Brain microvascular endothelial cell (primary cell): ENCODE data around the gene UBALD2.
"Not testable (repeated sequence)": the region's sequence is repeated elsewhere in the genome, so short reads cannot be mapped to it uniquely, and the experiment has no call there.

Experiments
- DNase-seq: peaks from one replicate; pipeline ENCODE4 v3.0.0-alpha.2; 2020
- H3K27ac ChIP-seq: fragments of 250-450 bp; sonication (Bioruptor Pico); 2 replicates; pipeline ENCODE4 v1.5.1; 2020; ENCODE audit warnings: mild to moderate bottlenecking, moderate library complexity
- H3K27me3 ChIP-seq: fragments of 250-450 bp; sonication (Bioruptor Pico); replicated peaks from 2 replicates; pipeline ENCODE4 v1.5.1; 2020; ENCODE audit warnings: mild to moderate bottlenecking
- H3K36me3 ChIP-seq: fragments of 250-450 bp; sonication (Bioruptor Pico); replicated peaks from 2 replicates; pipeline ENCODE4 v1.5.1; 2020; ENCODE audit warnings: mild to moderate bottlenecking
- H3K4me3 ChIP-seq: 2 replicates; pipeline ENCODE4 v1.5.1; 2011; ENCODE audit warnings: low read depth, mild to moderate bottlenecking, control low read depth, low read length, moderate library complexity
- in situ Hi-C: cut with HindIII; loops from 2 replicates; pipeline ENCODE4 v1.10.0; 2017; ENCODE audit warnings: low sequenced_read_pairs, low pct_ligation_motif_present
- TF ChIP-seq, protein P1 (sequence below): IDR thresholded peaks from 2 replicates; pipeline ENCODE4 v1.5.1; 2011; ENCODE audit warnings: low read depth, mild to moderate bottlenecking, moderate library complexity, low read length, control low read depth, inconsistent platforms; ENCODE audit errors: missing control alignments

The UBALD2 gene

DNA sequence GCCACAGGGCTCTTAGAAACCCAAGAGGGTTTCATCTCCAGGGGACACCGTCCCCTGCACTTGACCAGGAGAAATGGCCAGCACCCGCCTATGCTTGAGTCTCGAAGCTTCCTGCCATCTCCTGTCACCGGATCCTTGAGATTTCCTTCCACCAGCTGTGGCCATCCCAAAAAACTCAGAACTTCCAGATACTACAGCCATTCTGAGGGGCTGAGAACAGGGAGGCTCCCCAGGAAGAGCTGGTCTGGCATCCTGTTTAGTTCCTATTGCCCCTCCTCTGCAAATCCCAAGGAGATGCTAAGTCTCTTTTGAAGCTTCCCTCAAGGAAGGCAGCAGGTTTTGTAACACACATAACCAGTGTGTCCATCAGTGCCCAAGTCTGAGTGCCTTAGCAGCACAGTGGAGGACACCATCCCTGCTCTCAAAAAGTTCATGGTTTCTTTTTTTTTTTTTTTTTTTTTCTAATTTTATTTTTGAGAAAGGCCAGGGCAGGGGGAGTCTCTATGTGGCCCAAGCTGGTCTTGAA is 2.0 kb downstream of the UBALD2 start:
- Histone ChIP-seq H3K27me3 (no peaks in the 10 kb centered on the region), H3K36me3 (peaks cover 2% of the 10 kb centered on the region), H3K4me3 (peak overlapping the region; percentile 81), H3K27ac (no peak overlapping the region)
- in situ Hi-C loops = loop anchor here (25.0 kb wide), 1 partner anchor 105 kb away; no protein-coding TSS in a partner anchor
- no peak for DNase-seq
- TF ChIP-seq, protein P1, sequence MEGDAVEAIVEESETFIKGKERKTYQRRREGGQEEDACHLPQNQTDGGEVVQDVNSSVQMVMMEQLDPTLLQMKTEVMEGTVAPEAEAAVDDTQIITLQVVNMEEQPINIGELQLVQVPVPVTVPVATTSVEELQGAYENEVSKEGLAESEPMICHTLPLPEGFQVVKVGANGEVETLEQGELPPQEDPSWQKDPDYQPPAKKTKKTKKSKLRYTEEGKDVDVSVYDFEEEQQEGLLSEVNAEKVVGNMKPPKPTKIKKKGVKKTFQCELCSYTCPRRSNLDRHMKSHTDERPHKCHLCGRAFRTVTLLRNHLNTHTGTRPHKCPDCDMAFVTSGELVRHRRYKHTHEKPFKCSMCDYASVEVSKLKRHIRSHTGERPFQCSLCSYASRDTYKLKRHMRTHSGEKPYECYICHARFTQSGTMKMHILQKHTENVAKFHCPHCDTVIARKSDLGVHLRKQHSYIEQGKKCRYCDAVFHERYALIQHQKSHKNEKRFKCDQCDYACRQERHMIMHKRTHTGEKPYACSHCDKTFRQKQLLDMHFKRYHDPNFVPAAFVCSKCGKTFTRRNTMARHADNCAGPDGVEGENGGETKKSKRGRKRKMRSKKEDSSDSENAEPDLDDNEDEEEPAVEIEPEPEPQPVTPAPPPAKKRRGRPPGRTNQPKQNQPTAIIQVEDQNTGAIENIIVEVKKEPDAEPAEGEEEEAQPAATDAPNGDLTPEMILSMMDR = no peak

DNA sequence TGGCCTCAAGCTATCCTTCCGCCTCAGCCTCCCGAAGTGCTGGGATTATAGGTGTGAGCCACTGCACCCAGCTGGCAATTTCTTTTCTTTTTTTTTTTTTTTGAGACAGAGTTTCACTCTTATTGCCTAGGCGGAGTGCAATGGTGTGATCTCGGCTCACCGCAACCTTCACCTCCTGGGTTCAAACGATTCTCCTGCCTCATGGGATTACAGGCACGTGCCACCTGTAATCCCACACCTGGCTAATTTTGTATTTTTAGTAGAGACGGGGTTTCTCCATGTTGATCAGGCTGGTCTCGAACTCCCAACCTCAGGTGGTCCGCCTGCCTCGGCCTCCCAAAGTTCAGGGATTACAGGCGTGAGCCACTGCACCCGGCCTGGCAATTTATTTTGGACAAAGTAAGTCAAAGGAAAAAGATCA is 2.4 kb downstream of the UBALD2 start:
- H3K36me3 ChIP-seq, H3K4me3 ChIP-seq, H3K27me3 ChIP-seq, DNase-seq: not testable (repeated sequence)
- peak overlapping the region; percentile 65 for H3K27ac ChIP-seq
- in situ Hi-C loops = loop anchor here (25.0 kb wide), 1 partner anchor 105 kb away; no protein-coding TSS in a partner anchor

DNA sequence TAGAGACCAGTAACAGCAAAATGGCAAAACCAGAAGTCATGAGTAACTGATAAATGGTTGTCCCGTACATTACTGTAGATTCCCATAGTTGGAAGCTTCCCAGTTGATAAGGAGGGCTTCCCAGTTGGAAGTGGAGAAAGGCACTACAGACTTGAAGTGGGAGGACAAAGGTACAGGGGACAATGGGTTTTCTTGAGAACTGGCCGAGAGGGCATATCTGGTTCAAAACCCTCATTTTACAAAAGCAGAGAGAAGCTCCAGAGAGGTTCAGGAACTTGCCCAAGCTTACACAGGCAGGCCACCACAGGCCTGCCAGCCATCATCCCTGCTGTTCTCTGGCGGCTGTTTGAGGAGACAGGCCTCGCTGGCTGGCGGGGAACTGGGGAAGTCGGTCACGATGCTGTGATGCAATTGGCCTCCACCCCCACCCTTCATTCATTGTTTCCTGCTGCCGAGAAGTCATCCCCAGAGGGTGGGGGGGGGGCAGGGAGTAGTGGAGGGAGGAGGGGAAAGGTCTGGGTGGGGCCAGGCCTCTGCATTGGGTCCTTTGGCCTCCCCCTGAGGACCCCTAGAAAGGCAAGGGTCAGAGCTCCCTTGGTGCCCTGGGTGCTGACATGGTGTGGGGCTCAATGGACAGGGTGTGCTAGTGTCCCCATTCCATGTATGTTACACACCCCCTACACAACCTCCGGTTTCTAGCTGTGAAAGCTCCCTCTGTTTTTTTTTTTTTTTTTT is 3.0 kb downstream of the UBALD2 start:
- peak; percentile 71 for DNase-seq
- Histone ChIP-seq H3K27me3 (no peaks in the 10 kb centered on the region), H3K27ac (peak overlapping the region; percentile 65), H3K36me3 (peaks cover 2% of the 10 kb centered on the region), H3K4me3 (peak overlapping the region; percentile 15)
- TF ChIP-seq, protein P1 = no peak
- in situ Hi-C loops = loop anchor here (25.0 kb wide), 1 partner anchor 106 kb away; no protein-coding TSS in a partner anchor

DNA sequence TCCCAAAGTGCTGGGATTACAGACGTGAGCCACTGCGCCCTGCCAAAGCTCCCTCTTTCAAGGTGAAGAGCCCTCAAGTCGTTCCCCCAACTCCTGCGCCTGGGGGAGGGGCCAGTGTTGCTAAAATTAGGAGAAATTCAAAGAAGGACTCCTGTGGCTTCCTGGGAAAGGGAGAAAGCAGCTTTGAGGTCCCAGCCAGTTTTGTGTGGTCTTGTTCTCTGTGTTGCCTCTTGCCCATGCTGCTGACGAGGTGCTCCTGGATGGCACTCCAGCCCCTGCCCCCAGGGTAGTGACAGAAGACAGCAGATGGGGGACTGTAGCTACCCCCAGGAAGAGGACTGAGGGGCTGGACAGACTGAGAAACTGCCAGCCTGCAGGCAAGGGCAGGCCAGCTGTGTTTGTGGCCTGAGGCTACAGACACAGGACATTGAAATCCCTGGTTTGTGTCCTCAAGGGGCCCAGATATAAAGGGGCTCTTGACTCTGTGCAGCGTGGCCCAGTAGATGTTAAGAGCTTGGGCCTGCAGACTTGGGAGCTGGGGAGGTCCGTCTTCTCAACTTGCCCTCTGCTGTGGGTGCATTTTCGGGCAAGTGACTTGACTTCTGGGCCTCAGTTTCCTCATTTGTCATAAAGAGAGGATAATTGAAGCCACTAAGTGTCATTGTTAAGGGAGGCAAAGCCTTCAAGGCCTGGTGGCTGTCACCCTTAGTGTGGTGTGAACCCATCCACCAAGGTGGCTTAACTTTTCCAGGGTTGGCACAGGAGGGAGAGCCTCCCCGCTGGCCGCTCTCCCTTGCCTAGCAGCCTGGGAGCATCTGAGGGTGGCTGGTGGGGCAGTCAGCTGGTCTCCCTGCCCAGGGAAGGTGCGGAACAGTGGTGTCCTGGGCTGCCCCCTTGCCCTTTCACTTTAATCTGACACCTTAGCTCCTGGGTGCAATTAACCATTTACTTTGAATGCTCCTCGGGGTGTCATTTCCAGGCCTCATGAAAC is 4.1 kb downstream of the UBALD2 start:
- Histone ChIP-seq H3K4me3 (no peak overlapping the region), H3K27me3 (no peaks in the 10 kb centered on the region), H3K36me3 (peaks cover 2% of the 10 kb centered on the region), H3K27ac (no peak overlapping the region)
- in situ Hi-C loops = loop anchor here (25.0 kb wide), 1 partner anchor 107 kb away; no protein-coding TSS in a partner anchor
- TF ChIP-seq, protein P1 = no peak
- no peak for DNase-seq

DNA sequence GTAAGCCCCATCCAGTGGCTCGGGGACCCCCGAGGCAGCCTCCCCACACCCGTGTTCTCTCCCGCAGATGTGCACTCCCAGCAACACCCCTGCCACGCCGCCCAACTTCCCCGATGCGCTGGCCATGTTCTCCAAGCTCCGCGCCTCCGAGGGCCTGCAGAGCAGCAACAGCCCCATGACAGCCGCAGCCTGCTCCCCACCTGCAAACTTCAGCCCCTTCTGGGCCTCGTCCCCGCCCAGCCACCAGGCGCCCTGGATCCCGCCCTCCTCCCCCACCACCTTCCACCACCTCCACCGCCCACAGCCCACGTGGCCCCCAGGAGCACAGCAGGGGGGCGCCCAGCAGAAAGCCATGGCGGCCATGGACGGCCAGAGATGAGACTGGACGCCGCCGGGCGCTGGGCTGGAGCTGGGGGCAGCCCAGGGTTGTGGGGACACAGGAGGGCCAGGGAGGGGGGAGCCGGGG is 5.0 kb downstream of the UBALD2 start:
- H3K4me3 ChIP-seq = no peak overlapping the region
- no peak for DNase-seq
- H3K36me3 ChIP-seq = peaks cover 2% of the 10 kb centered on the region
- in situ Hi-C loops = loop anchor here (25.0 kb wide), 1 partner anchor 108 kb away; no protein-coding TSS in a partner anchor
- TF ChIP-seq, protein P1 = no peak
- H3K27me3 ChIP-seq = no peaks in the 10 kb centered on the region
- H3K27ac ChIP-seq = no peak overlapping the region
